KG1 (cell line): ENCODE data around the gene DUOX2.
"Not testable (repeated sequence)": the region's sequence is repeated elsewhere in the genome, so short reads cannot be mapped to it uniquely, and the experiment has no call there.

Source experiments
- DNase-seq: peaks from one replicate; lab custom pipeline; 2025; lab: John Stamatoyannopoulos, UW

Gene DUOX2

DNA sequence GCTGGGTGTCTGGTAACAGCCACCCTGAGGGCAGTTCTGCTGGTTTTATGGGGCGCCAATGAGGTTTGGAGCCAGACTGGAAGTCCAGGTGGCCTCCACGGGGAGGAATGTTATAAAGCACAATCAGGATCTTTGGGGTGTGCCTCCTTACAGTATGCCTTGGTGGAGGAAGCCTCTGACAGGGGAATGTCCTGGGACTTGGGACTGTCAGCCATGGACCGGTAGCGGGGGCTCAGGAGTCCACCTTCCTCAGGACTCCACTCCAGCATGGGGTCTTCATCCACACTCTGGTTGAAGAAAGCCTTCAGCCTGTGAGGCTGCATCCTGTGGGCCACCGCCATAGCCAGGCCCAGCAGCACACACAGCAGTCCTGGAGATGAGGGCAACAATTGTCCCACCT is 5.0 kb upstream of the DUOX2 start:
- no peak for DNase-seq

DNA sequence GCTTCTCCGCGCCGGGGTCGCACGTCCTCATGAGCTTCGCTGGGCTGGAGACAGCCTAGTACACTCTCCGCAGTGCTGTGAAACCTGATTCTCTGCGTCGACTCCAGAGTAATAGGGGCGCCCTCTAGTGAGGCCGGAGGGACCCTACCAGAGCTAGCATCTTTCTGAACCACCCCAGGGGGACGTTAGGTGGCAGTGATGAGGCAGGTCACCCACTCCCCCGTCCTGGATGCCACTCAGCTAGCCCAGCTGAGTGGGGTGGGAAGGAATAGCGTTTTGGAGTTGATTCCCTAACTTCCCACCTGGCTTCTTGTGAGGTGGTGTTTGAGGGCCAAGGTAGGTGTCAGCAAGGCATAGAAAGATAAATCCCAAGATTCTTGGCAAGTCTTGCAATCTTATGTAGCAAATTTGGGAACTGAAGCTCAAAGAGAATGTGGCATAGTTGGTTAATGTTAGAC is 4.2 kb upstream of the DUOX2 start:
- DNase-seq: peak; percentile 69

DNA sequence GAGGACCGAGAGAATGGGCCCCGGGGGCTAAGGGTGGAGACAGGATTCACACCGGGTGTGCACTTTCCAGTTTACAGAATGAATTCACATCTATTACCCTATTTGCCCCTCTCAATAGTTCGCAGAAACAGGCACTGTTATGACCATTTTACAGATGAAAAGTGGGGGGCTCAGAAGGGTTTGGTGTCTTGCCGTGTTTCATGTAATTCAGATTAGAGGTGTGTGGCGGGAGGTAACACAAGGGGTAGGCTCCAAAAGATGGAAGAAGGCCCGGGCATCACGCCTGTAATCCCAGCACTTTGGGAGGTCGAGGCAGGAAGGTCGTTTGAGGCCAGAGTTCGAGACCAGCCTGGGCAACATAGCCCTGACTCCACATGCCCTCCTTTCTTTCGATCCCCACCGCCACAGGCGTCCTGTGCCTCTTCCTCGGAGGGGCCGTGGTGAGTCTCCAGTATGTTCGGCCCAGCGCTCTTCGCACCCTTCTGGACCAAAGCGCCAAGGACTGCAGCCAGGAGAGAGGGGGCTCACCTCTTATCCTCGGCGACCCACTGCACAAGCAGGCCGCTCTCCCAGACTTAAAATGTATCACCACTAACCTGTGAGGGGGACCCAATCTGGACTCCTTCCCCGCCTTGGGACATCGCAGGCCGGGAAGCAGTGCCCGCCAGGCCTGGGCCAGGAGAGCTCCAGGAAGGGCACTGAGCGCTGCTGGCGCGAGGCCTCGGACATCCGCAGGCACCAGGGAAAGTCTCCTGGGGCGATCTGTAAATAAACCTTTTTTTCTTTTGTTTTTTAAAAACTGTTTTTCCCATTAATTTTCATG is 3.5 kb upstream of the DUOX2 start:
- no peak for DNase-seq

DNA sequence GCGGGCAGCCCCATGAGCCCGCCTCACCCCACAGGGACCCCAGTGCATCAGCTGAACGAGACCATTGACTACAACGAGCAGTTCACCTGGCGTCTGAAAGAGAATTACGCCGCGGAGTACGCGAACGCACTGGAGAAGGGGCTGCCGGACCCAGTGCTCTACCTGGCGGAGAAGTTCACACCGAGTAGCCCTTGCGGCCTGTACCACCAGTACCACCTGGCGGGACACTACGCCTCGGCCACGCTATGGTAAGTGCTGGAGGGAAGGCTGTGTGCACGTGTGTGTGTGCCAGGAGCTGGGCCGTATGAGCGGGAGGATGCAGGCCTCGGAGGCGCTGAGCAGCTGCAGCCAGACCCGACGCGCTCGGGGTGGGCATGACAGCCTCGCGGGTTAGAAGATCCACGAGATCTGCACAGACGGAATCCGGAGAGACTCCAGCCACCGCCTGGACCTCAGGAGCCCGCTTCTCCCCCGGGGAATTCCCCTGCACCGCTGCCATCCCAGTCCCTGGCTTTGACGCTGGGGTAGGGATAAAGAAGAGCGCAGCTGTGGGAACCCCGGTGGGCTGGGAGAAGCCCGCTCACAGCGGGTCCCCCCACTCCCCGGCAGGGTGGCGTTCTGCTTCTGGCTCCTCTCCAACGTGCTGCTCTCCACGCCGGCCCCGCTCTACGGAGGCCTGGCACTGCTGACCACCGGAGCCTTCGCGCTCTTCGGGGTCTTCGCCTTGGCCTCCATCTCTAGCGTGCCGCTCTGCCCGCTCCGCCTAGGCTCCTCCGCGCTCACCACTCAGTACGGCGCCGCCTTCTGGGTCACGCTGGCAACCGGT is 2.7 kb upstream of the DUOX2 start:
- DNase-seq: no peak

DNA sequence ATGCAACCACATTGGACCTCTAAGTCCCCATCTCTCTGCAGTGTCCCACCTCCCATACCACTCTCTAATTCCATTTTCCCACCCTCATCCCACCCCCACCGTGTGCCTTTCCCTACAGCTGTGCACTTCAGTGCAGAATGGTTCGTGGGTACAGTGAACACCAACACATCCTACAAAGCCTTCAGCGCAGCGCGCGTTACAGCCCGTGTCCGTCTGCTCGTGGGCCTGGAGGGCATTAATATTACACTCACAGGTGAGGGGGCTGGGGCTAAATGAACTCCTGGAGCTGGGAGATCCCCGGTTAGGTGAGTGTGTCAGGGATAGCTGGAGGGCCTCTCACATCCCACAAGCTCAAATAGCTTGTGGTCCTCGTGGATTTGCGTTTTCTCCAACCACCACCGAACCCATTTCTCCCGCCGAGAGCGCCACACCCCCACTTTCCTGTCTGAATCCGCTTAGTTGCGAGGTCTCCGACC is 2.1 kb upstream of the DUOX2 start:
- no peak for DNase-seq

DNA sequence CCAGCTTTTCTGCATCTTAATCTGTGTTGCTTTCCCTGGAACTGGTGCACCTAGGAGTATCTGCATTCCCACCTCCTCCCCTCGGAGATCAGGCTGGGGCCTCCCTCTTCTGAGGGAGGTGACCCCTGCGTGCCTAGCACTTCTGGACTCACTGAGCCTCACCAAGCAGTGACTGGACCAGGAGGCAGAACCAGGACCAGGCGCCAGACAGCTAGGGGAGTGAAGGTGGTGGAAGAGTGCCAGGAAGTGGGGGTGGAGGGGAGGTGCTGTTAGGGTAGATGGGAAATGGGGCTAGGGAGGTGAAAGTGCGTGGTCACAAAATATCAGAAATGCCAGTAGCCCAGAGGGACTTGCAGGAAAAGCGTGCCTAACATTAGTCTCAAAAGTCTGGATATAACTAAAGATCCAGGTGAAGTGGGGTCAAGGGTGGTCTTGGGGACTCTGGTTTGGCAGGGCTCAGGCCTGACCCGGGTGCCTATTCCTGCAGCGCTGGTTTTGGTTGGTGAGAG is 1.4 kb upstream of the DUOX2 start:
- no peak for DNase-seq

DNA sequence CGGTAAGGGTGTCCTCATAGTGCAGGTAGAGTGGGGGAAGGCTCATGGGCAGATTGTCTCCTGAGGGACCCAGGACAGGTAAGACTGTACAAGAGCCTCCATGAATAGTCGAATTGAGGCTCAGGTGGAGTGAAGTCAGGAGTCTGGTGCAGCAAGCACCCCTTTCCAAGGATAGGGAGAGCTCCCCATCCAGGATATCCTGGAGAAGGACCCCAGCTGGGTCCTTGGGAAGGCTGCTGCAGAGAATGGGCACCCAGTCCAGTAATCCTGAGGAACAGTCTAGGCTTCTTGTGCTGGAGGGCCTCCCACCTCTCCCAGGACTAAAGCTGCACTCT is 746 bp upstream of the DUOX2 start:
- no peak for DNase-seq

DNA sequence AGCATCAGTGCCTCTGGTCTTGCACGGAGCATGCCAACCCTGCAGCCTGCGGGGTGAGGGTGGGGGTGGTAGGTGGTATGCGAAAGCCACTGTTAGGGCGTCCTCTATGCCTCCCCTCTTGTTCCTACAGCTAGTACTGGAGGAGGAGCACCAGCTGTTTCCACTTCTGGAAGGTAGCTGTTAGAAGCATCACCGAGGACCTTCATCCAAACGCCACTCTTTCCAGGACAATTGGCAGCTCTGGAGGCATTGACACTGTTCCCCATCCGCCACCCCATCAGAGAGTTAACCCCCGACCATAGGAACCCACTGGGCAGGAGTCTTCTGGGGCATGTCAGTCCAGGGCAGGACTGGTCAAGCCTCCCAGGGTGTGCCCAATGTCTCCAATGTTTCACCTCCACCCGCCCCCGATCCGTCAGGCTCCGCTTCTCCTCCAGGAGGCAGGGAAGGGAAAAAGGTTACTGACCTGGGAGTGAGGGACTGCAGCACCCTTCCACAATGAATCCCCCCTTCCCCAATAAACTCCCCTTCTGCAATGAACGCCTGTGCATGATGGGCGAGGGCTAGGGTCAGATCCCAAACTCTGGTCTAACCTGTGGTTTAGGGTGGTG is 487 bp downstream of the DUOX2 start:
- DNase-seq: no peak

DNA sequence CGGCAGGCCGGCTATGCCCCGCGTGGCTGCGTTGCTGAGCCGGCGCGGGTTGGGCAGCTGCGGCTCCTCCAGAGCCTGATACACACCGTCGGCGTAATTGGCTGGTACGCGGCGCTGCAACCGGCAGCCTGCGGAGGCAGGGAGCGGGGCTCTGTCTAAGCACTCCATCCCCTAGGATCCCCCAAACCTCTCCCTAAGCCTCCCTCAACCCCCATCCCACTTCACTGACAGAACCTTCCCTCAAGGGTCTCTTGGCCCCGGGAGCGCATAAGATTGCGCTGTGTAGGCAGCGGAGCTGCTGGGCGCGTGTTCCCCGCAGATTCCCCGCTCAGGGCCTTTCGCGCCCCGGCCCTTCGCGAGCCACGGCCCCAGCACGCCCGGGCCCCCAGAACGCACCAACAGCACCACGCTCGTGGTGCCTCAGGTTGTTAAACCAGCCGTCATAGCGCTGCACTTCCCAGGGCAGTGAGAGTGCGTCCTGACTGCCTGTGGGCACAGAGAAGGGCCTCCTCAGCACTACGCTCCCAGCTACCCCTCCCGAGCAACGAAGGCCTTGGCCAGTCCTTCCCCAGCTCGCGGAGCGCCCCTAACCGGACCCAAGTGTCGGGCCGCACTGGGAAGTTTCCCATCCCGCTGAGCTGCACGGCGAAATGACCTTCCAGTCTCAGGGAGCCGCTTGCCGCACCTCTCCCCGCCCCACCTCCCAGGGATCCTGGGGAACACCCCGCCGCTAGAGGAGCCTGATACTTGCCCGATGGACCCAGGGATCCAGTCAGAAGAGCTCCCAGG is 1.2 kb downstream of the DUOX2 start:
- no peak for DNase-seq

DNA sequence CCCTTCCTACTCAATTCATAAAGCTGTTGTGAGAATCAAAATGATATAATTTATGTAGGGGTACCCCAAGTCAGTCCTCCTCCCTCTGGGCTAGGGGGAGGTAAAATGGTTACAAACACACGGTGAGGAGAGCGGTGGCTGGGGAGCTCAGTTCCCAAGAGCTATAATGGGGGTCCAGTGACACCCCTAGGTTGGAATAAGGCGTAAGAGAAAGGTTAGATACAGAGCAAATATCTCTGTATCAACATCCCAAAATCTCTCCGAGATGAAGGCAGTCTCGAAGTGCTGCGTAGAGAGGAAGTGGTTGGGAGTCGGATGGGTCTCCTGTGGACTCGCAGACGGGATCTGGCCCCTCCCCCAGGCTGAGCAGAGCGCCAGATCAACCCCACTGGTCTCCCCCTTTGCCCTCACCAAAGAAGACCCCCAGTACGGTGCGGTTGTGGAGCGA is 1.8 kb downstream of the DUOX2 start:
- DNase-seq: no peak

DNA sequence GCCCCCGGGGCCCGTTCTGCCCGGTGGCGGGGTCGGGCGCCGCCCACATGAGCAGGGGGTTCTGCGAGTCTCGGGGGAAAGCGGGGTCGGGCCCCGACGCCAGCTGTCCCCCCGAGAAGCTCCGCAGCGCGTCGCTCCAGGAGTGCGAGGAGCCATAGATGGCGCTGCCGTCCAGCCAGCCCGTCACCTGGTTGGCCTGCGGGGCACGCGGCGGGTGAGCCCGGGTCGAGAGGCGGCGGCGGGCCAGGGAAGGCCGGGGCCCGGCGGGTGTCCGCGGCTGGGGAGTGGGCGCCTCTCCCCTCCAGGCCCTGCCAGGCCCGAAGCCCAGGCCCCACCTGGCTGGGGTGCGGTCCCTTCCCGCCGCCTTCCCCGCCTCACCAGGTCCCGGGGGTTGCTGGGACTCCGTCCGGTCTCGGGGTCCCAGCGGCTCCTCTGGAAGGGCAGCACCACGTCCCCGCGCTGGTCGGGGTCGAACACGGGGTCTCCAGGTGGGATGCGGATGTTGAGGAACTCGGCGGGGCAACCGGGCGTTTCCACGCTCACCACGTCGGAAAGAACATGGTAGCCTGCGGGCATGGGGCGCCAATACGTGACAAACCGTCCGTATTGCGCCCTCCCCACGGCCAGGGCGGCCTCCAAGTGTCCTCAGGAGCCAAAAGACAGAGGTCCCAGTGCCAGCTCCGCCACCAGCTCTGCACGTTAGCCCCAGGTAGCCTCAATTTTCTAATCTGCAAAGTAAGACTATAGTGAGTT is 2.4 kb downstream of the DUOX2 start:
- DNase-seq: no peak

DNA sequence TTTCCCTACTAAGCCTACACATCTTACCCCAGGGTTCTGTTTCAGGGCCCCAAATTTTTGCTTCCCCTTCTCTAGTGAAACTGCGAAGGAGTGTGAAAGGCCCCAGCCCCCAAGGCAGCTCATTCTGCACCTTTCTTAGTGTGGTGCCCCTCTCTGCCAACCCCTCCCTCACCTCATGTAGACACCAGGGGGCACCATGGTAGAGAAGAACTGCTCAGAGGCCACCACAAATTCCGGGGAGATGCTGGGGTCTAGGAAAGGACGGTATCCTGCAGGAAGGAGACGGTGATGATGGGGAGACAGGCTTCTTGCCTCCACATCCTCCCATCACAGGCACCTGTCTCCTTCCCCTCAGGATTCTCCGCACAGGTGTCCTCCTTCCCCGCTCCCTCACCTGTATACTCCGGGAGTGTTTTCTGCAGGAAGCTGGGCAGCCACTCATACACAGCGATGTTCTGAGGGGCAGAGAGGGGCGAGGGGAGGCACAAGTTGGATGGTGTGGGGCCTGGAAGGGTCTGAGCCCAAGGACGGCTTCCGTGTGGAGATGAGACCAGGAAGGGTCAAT is 3.6 kb downstream of the DUOX2 start:
- no peak for DNase-seq

DNA sequence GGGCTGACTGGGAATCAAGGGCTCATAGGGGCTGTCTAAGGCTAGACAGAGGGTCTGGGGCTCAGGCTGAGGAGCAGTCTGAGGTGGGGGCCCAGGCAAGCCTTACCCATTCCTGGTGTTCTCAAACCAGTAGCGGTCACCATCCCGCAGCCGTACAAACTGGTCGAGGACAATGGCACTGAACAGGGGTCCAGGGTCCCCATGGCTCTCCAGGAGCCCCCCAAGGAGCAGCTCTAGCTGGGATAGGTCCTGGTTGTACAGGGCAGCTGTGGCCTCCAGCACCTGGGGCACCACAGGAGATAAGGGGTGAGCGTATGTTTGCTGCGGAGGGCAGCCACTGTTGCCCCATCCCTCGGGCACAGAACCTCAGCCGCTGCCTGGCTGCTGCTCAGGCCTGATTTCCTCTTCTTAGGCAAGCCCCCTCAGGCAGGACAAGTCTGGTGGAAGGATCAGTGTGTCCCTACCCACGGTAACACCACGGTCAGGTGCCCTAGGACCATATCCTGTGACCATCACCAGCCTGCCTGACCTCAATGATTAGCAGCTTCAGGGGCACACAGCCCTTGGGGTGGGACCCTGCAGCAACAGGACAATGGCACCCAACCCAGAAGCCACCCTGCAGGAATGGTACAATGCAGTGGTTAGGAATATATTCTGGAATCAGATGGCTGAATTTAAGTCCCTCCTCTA is 5.9 kb downstream of the DUOX2 start:
- no peak for DNase-seq

DNA sequence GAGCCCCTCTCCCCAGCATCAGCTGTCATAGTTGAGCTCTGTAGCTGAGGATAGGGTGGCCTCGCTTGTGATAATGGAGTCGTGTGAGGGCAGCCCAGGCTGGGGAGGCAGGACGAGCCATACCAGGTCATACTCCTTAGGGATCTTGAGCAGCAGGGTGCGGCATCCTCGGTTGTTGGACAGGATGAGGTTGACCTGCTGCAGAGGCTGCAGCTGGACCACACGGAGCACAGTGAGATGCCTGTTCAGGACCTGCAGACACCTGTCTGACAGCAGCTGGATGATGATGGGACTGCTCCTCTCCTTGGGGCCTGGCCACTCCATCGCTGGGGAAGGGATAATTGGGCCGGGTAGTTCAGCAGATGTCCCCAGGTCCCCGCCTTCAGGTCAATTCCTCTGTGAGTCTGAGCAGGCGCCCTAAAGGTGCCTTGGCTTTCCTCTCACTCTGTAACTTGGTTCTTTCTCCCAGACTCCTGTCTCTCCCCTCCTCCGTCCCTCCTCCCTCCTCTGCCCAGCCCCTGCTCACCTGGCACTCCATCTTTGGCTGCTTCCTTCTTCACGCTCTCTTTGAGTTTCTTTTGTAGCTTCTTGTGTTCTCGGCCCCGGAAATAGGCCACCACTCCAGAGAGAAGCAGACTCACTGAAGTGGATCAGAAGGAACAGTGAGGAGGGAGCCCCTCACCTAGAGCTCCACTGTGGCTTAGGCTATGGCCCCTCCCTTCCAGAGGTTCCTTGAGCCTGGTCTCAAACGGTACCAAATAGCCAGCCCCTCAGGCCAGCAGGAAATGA is 7.8 kb downstream of the DUOX2 start:
- DNase-seq: no peak

DNA sequence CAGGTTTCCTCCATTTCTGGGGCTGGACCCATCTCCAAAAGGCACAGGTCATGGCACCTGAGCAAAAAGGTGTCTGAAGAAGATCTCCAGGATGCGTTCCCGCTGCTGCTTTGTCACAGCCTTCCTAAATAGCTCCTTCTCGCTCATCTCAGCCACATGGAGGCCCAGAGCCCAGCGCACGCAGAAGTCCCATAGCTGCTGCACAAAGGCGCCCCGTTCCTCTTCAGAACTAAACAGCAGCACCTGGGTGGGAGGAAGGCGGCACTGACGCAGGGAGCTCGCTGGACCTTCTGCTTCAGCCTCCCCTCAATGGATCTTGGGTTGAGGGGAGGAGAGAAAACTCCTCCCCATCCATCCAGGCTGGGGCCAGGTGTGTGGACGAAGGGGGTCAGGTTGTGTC is 8.4 kb downstream of the DUOX2 start:
- no peak for DNase-seq

DNA sequence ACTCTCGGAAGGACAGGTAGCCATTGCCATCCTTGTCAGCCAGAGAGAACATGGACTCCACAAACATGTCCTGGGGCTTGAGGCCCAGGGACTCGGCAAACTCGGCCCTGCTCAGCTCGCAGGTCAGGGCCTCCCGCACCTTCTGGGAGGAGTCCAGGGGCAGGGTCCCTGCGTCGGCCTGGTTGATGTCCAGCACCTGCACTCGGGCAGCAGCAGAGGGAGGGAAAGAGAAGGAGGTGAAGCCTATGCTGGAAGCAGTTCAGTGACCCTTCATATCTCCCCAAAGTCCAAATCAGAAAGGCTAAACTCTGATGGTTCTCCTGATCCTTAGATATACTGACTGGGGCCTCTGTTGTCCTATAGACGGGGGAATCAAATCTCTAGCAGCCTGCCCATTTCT is 9.8 kb downstream of the DUOX2 start:
- not testable (repeated sequence) for DNase-seq

DNA sequence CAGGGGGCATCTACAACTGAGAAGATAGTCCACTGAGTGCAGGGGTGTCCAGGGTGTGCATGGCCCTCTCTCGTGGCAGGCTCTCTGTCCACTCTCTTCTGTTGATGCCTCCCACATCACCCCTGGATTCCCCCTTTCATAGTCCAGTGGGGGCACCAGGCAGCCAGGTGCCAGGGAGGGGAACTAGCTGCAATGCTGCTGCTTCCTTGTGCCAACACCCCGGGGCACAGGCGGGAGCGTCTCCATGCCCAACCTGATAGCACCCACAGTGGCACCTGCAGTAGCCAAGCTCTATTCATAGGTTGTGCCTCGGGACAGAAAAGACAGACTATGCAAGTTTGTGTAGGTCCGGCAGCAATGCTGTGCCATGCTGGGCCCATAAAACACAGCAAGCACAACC is 11.7 kb downstream of the DUOX2 start:
- no peak for DNase-seq

DNA sequence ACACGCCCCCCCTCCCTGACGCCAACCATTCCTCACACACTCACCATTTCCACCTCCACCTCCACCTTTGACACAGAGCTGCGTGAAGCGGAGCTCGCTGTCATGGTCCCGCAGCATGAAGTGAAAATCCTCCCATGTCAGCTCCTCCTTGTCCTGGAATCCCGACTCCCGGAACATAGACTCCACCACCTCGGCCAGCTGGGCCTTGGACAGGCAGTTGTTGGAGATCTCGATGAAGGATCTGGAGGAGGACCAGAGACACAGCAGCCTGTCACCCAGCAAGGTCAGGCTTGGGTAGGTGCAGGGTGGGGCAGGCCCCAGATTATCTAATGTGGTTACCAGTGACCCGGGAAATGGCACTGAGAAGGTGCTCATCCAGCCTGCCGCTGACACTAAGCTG is 12.2 kb downstream of the DUOX2 start:
- DNase-seq: no peak
